IPS DF 4.7 (cell line): Measurements from ENCODE around the gene CCR5AS.
A peak's percentile ranks its signal among the peaks of the same experiment; 100 is the strongest.

Experiments used
- DNase-seq: peaks from one replicate; pipeline ENCODE4 v3.0.0-alpha.2; 2013; ENCODE audit warnings: low spot score; ENCODE audit errors: extremely low read depth

Gene CCR5AS

DNA sequence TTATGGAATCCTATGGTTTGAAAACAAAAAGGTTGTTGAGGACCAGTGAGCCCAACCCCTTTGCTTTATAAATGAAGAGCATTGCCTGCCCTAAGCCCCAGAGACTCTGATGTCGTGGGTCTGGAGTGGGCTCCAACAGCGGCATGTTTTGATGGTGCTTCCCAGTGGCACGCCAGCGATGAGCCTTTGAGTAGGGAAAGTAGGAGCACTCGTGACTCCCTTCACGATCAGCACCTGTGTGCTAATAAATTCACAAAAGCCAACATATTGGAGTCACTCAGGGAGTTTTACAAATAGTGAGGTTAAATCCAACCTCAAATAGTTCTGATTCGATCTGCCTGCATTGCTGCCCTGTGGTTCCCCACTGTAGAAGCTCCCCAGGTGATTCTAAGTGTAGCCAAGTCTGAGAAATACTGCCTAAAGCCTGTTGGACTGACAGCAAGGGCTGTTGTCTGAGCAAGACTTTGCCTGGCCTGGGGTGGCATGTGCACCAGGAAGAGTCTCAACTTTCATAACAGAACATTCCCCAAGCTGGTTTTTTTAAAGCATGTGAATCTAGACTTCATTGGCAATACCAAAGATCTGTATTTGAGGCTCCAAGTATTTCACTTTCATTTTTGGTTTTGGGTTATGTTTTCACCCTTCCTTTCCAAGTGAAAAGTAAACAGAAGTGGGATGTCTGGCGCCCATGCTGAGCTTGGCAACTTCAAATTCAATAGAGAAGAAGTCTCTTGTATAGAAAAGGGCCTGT, 26.2 kb downstream of the CCR5AS start:
- no peak for DNase-seq

DNA sequence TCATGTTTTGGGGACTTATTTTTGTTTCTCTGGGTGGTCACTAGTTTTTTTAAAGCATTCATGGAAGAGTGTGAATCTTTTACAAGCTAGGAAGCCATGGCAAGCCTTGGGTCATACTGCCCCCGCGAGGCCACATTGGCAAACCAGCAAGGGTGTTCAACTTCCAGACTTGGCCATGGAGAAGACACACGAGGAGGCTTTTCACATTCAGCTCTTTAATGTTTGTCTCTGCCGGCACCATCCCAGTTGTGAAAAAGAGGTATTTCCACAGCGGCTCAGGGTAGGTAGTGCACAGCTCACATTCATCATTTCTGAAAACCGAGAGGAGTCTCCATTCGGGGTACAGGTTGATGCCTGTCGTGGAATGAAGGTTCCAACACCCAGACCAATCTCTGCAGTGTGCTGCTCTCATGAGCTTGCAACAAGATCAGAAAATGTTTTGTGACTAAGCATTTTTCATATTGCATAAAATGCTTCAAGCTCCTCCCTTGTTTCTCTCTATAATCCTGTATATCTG, 28.4 kb downstream of the CCR5AS start:
- peak; percentile 53 for DNase-seq

DNA sequence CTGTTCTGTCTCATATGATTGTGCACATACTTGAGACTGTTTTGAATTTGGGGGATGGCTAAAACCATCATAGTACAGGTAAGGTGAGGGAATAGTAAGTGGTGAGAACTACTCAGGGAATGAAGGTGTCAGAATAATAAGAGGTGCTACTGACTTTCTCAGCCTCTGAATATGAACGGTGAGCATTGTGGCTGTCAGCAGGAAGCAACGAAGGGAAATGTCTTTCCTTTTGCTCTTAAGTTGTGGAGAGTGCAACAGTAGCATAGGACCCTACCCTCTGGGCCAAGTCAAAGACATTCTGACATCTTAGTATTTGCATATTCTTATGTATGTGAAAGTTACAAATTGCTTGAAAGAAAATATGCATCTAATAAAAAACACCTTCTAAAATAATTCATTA, 31.1 kb downstream of the CCR5AS start:
- DNase-seq, result no peak

DNA sequence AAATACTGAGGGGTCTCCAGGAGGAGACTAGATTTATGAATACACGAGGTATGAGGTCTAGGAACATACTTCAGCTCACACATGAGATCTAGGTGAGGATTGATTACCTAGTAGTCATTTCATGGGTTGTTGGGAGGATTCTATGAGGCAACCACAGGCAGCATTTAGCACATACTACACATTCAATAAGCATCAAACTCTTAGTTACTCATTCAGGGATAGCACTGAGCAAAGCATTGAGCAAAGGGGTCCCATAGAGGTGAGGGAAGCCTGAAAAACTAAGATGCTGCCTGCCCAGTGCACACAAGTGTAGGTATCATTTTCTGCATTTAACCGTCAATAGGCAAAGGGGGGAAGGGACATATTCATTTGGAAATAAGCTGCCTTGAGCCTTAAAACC, 31.6 kb downstream of the CCR5AS start:
- no peak for DNase-seq

DNA sequence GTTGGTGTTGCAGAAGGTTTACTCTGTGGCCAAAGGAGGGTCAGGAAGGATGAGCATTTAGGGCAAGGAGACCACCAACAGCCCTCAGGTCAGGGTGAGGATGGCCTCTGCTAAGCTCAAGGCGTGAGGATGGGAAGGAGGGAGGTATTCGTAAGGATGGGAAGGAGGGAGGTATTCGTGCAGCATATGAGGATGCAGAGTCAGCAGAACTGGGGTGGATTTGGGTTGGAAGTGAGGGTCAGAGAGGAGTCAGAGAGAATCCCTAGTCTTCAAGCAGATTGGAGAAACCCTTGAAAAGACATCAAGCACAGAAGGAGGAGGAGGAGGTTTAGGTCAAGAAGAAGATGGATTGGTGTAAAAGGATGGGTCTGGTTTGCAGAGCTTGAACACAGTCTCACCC, 32.1 kb downstream of the CCR5AS start:
- DNase-seq, result no peak

DNA sequence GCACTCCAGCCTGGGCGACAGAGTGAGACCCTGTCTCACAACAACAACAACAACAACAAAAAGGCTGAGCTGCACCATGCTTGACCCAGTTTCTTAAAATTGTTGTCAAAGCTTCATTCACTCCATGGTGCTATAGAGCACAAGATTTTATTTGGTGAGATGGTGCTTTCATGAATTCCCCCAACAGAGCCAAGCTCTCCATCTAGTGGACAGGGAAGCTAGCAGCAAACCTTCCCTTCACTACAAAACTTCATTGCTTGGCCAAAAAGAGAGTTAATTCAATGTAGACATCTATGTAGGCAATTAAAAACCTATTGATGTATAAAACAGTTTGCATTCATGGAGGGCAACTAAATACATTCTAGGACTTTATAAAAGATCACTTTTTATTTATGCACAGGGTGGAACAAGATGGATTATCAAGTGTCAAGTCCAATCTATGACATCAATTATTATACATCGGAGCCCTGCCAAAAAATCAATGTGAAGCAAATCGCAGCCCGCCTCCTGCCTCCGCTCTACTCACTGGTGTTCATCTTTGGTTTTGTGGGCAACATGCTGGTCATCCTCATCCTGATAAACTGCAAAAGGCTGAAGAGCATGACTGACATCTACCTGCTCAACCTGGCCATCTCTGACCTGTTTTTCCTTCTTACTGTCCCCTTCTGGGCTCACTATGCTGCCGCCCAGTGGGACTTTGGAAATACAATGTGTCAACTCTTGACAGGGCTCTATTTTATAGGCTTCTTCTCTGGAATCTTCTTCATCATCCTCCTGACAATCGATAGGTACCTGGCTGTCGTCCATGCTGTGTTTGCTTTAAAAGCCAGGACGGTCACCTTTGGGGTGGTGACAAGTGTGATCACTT, 34.1 kb downstream of the CCR5AS start:
- no peak for DNase-seq

- DNase-seq, result no peak
These were observed 35.1 kb downstream of the CCR5AS start for GRCh38 chr3:46371519-46372340.

DNA sequence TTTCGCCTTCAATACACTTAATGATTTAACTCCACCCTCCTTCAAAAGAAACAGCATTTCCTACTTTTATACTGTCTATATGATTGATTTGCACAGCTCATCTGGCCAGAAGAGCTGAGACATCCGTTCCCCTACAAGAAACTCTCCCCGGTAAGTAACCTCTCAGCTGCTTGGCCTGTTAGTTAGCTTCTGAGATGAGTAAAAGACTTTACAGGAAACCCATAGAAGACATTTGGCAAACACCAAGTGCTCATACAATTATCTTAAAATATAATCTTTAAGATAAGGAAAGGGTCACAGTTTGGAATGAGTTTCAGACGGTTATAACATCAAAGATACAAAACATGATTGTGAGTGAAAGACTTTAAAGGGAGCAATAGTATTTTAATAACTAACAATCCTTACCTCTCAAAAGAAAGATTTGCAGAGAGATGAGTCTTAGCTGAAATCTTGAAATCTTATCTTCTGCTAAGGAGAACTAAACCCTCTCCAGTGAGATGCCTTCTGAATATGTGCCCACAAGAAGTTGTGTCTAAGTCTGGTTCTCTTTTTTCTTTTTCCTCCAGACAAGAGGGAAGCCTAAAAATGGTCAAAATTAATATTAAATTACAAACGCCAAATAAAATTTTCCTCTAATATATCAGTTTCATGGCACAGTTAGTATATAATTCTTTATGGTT, 35.9 kb downstream of the CCR5AS start, which contains the start of gene CCR5:
CCR5 (plus strand) TSS at position 108 of the 680 bp plus-strand sequence. CDS start 1,957 bp downstream, outside the sequence.
- no peak for DNase-seq

DNA sequence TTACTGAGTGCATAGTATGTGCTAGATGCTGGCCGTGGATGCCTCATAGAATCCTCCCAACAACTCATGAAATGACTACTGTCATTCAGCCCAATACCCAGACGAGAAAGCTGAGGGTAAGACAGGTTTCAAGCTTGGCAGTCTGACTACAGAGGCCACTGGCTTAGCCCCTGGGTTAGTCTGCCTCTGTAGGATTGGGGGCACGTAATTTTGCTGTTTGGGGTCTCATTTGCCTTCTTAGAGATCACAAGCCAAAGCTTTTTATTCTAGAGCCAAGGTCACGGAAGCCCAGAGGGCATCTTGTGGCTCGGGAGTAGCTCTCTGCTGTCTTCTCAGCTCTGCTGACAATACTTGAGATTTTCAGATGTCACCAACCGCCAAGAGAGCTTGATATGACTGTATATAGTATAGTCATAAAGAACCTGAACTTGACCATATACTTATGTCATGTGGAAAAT, 37.2 kb downstream of the CCR5AS start:
- no peak for DNase-seq

DNA sequence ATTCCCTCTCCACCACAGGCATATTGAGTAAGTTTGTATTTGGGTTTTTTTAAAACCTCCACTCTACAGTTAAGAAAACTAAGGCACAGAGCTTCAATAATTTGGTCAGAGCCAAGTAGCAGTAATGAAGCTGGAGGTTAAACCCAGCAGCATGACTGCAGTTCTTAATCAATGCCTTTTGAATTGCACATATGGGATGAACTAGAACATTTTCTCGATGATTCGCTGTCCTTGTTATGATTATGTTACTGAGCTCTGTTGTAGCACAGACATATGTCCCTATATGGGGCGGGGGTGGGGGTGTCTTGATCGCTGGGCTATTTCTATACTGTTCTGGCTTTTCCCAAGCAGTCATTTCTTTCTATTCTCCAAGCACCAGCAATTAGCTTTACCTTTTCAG, 37.7 kb downstream of the CCR5AS start:
- DNase-seq, result no peak

DNA sequence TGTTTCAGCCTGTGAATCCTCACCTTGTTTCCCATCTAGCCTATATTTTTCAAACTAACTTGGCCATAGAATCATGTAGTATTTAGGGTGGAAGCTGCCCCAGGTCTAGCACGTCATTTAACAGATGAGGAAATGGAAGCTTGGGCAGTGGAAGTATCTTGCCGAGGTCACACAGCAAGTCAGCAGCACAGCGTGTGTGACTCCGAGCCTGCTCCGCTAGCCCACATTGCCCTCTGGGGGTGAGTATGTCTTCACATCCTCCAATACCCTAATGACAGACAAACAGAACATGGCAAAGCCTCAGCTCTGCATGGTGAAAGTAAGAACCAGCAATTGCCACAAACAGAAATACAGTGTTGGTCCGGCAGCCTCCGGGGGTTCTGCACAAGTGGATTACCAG, 38.3 kb downstream of the CCR5AS start:
- DNase-seq, result peak; percentile 36

- DNase-seq, result no peak
These were observed 39.1 kb downstream of the CCR5AS start for GRCh38 chr3:46367811-46368210.

DNA sequence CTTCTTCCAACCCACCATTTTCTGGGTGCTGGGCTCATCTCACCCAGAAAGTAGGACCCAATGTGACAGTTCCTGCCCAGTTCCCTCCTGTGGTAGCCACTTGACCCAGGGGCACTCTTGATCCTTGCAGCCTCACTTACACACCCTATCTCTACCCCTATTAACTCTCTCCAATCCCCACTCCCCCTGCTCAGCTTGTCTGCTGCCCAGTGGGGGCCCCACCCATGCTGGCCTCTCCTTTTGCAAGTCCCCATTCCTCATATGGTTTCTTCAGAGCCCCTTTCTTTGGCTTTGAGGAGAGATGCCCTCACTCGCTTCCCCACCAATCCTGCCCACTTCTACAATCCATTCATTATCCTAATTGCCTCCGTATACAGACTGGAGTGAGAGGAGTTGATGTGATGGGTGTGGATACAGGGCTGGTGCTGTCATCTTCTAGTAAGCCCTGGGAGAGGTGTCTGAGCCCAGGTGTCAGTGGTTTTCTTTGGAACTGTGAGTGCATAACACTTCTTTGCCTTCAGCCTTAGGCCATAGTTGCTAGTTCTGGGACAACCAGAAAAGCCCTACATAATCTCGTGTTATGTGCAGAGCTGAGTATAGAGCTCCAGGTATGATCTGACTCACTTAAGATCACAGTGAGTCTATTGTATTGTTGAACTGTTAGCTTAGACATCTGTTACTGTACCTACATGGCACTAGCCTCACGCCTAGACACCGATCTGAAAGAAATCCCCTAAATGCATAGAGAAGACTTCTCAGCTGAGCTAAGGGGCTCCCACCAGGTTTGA, 40.9 kb downstream of the CCR5AS start:
- no peak for DNase-seq

DNA sequence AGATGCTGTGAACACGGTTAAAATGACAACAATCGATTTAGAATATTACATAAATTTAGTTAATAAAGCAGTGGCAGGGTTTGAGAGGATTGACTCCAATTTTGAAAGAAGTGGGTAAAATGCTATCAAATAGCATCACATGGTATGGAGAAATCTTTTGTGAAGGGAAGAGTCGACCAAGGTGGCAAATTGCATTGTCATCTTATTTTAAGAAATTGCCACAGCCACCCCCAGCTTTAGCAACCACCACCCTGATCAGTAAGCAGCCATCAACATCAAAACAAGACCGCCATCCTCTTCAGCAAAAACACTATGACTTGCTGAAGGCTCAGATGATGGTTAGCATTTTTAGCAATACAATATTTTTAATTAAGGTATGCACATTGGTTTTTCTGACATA, 41.8 kb downstream of the CCR5AS start:
- no peak for DNase-seq

- DNase-seq, result no peak
These were observed 45.2 kb downstream of the CCR5AS start for GRCh38 chr3:46361408-46362283.

DNA sequence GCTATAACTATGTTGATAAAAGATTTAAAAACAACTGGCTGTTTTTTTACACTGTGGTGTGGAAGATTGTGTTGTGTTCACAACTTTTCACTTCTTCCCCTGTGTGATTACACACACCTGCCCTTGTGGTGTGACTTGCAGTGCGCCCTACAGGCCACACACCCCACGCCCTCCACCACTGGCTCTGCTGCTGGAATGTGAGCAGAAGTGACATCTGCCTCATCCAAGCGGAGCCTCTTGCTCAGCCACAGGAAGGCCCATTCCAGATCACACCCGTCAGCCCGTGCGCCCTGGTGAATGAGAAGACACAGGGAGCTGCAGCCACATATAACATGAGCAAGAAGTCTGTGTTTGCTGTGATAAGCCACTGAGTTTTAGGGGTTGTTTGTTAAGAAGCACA, 46.0 kb downstream of the CCR5AS start:
- no peak for DNase-seq

- no peak for DNase-seq
These were observed 47.0 kb downstream of the CCR5AS start for GRCh38 chr3:46359733-46360493.

GRCh38 chr3:46358466-46358865, 48.4 kb downstream of the CCR5AS start:
- no peak for DNase-seq
